Fibroblast of villous mesenchyme (primary cell): ENCODE data around the gene ADCYAP1R1. TPM values are rescaled to one million over a fixed set of nuclear protein-coding genes. Genes with fewer than 3 reads are reported as not detected.

Experiments
- DNase-seq: peaks from one replicate; pipeline ENCODE4 v3.0.0-alpha.2; 2010; ENCODE audit warnings: low read depth
- H3K4me3 ChIP-seq: 2 replicates; pipeline ENCODE4 v1.5.1; 2011; ENCODE audit warnings: low read depth, mild to moderate bottlenecking, low read length
- total RNA-seq: library from RNA; depleted of rRNA; stranded (reverse); fragments of >200 nt; gene quantifications from 2 replicates; pipeline ENCODE4 v1.2.3, GENCODE V29; 2012
- TF ChIP-seq, protein P1 (sequence below): IDR thresholded peaks from 2 replicates; pipeline ENCODE4 v1.5.1; 2012; ENCODE audit warnings: low read depth, mild to moderate bottlenecking, low read length; ENCODE audit not compliant: insufficient read depth

ADCYAP1R1 gene
- total RNA-seq, 1 donor: not detected

- TF ChIP-seq, protein P1, sequence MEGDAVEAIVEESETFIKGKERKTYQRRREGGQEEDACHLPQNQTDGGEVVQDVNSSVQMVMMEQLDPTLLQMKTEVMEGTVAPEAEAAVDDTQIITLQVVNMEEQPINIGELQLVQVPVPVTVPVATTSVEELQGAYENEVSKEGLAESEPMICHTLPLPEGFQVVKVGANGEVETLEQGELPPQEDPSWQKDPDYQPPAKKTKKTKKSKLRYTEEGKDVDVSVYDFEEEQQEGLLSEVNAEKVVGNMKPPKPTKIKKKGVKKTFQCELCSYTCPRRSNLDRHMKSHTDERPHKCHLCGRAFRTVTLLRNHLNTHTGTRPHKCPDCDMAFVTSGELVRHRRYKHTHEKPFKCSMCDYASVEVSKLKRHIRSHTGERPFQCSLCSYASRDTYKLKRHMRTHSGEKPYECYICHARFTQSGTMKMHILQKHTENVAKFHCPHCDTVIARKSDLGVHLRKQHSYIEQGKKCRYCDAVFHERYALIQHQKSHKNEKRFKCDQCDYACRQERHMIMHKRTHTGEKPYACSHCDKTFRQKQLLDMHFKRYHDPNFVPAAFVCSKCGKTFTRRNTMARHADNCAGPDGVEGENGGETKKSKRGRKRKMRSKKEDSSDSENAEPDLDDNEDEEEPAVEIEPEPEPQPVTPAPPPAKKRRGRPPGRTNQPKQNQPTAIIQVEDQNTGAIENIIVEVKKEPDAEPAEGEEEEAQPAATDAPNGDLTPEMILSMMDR: no peak
Observed at GRCh38 chr7:31116615-31117014, 64.5 kb downstream of the ADCYAP1R1 start.

GRCh38 chr7:31119249-31119648 lies 67.1 kb downstream of the ADCYAP1R1 start:
- TF ChIP-seq, protein P1: no peak
- no peak for DNase-seq
- H3K4me3 ChIP-seq: no peak overlapping the region

More at GRCh38 chr7:31116615-31117014, 64.5 kb downstream of the ADCYAP1R1 start:
- no peak overlapping the region for H3K4me3 ChIP-seq
- DNase-seq: no peak

DNA sequence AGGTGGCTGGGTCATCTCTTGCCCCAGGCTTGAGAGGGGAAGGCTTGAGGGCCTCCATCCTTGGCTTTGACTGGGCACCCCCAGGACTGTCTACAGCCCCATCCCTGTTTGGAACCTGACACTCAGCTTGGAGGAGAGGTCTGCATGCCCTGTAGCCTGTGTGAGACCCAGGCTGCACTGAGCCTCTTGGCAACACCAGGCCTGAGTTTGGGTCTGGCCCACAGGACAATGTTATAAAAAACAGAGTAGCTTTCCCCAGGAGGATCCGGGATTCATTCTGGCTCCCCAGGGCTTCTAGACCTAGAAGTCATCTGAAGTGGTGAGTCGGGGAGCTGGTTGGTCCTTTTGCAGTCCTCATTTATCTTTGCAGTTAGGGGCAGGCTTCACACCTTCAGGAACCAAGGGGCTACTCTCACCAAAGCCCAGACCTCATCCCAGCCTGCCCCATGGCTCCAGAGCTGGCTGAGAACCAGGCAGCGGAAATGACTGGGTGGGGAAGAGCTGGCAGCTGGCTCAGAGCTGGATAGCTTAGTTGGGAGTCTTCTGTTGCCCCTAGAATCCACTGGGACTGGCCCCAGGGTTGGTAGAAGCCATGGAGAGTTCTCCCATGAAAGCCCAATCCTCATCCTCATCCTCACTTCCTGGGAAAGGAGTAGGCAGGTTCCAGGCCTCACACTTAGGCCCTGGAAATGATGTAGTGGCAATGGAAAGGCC lies 68.8 kb downstream of the ADCYAP1R1 start:
- TF ChIP-seq, protein P1: no peak
- no peak for DNase-seq

GRCh38 chr7:31121601-31122000 lies 69.5 kb downstream of the ADCYAP1R1 start:
- DNase-seq: no peak
- TF ChIP-seq, protein P1: no peak
- H3K4me3 ChIP-seq: no peak overlapping the region

More for the DNA sequence above, 68.8 kb downstream of the ADCYAP1R1 start:
- no peak overlapping the region for H3K4me3 ChIP-seq

- TF ChIP-seq, protein P1: peak; percentile 82
- peak; percentile 84 for DNase-seq
- no peak overlapping the region for H3K4me3 ChIP-seq
Observed at GRCh38 chr7:31122649-31123058, 70.5 kb downstream of the ADCYAP1R1 start.

- no peak overlapping the region for H3K4me3 ChIP-seq
- TF ChIP-seq, protein P1: no peak
- DNase-seq: no peak
Observed at GRCh38 chr7:31123321-31123720, 71.2 kb downstream of the ADCYAP1R1 start.
